OCI-LY1 (cell line): Measurements from ENCODE around the gene GPRIN1.

Experiments used
- CTCF ChIP-seq: fragments of 200-600 bp; sonication (generic), shearing (Covaris generic); IDR thresholded peaks from 2 replicates; pipeline ENCODE4 v1.5.1; 2017; ENCODE audit warnings: mild to moderate bottlenecking, antibody characterized with exemption, low read length, moderate library complexity, mixed read lengths
- EZH2 ChIP-seq: fragments of 200-600 bp; sonication (generic), shearing (Covaris generic); IDR thresholded peaks from 2 replicates; pipeline ENCODE4 v1.8.0; 2017; ENCODE audit warnings: borderline replicate concordance, mixed run types, mild to moderate bottlenecking, antibody characterized with exemption, low read length, moderate library complexity, mixed read lengths

GRCh38 chr5:176638437-176638836 is 28.5 kb upstream of the GPRIN1 start:
- TF ChIP-seq CTCF: no peak
- no peak for TF ChIP-seq EZH2
